ENCODE data around the gene DHX8. TPM values are rescaled to one million over a fixed set of nuclear protein-coding genes. Genes with fewer than 3 reads are reported as not detected.

Gene DHX8
- polyA plus RNA-seq, 1 donor (not counting 4 experiments of a cell fraction or from before 2014, with no cell fraction given): 30.1 TPM

DNA sequence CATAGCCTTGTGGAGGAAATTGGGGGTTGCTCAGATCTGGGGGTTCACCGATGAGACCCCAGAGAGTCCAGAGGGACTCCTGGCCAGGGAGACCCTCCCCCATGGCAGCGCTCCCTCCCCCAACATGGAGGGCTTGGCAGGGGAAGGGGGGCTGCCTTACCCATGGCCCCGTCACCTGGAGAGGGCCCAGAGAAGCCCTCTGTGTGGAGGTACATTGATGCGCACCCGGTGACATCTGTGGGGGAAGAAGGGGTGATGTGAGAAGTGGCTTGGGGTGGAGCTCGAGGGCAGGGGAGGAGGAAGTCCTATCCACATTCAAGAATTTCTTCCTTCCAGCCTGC is 46.1 kb downstream of the DHX8 start:
- no peaks in the 10 kb centered on the region for H3K9me3 ChIP-seq (ENCODE audit: control insufficient read depth, low read depth, low read length)
- H3K4me1 ChIP-seq (ENCODE audit: control insufficient read depth, extremely low read depth, insufficient read depth, low read length): peaks cover 7% of the 10 kb centered on the region
- H2AFZ ChIP-seq (ENCODE audit: control insufficient read depth, low read length): no peak overlapping the region
- peaks cover 16 to 48% of the 10 kb centered on the region in 2 experiments for H3K36me3 ChIP-seq (ENCODE audit: control insufficient read depth in 2 of 2, extremely low read depth in 1 of 2, insufficient read depth in 2 of 2, low read length in 2 of 2)
- no peaks in the 10 kb centered on the region for H4K20me1 ChIP-seq (ENCODE audit: control insufficient read depth, extremely low read depth, insufficient read depth, low read length)
- H3K9me1 ChIP-seq (ENCODE audit: control insufficient read depth, extremely low read depth, insufficient read depth, low read length): no peaks in the 10 kb centered on the region
- FAIRE-seq (no peak), DNase-seq (ENCODE audit: low read depth, low spot score) (no peak)
- H3K27me3 ChIP-seq (ENCODE audit: control insufficient read depth, extremely low read depth, insufficient read depth, low read length): no peaks in the 10 kb centered on the region
- H3K4me2 ChIP-seq (ENCODE audit: control insufficient read depth, extremely low read depth, insufficient read depth, low read depth, low read length): no peak overlapping the region
- no peak overlapping the region for H3K27ac ChIP-seq (ENCODE audit: control insufficient read depth, insufficient read depth, low read length)
- no peak overlapping the region for H3K4me3 ChIP-seq (ENCODE audit: control insufficient read depth in 2 of 3, extremely low read depth in 1 of 3, insufficient read depth in 2 of 3, low read depth in 1 of 3, low read length in 3 of 3)
- dilution Hi-C loops (cut with MboI; ENCODE audit: extremely low pct_ligation_motif_present, low sequenced_read_pairs): no loop called here
- H3K9ac ChIP-seq (ENCODE audit: control insufficient read depth, extremely low read depth, insufficient read depth, low read length): no peak overlapping the region
- TF ChIP-seq EZH2 (IDR thresholded peaks at IDR 0.05; ENCODE audit: low read length): no peak
- TF ChIP-seq, protein P1, sequence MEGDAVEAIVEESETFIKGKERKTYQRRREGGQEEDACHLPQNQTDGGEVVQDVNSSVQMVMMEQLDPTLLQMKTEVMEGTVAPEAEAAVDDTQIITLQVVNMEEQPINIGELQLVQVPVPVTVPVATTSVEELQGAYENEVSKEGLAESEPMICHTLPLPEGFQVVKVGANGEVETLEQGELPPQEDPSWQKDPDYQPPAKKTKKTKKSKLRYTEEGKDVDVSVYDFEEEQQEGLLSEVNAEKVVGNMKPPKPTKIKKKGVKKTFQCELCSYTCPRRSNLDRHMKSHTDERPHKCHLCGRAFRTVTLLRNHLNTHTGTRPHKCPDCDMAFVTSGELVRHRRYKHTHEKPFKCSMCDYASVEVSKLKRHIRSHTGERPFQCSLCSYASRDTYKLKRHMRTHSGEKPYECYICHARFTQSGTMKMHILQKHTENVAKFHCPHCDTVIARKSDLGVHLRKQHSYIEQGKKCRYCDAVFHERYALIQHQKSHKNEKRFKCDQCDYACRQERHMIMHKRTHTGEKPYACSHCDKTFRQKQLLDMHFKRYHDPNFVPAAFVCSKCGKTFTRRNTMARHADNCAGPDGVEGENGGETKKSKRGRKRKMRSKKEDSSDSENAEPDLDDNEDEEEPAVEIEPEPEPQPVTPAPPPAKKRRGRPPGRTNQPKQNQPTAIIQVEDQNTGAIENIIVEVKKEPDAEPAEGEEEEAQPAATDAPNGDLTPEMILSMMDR (optimal IDR thresholded peaks at IDR 0.05 in 1 of 3, IDR thresholded peaks at IDR 0.05 in 1 of 3, conservative IDR thresholded peaks at IDR 0.05 in 1 of 3; ENCODE audit: extremely low read depth in 1 of 3, insufficient read depth in 2 of 3, low read length in 3 of 3): no peak
- no peaks in the 10 kb centered on the region for H3K79me2 ChIP-seq (ENCODE audit: control insufficient read depth, insufficient read depth, low read length)

DNA sequence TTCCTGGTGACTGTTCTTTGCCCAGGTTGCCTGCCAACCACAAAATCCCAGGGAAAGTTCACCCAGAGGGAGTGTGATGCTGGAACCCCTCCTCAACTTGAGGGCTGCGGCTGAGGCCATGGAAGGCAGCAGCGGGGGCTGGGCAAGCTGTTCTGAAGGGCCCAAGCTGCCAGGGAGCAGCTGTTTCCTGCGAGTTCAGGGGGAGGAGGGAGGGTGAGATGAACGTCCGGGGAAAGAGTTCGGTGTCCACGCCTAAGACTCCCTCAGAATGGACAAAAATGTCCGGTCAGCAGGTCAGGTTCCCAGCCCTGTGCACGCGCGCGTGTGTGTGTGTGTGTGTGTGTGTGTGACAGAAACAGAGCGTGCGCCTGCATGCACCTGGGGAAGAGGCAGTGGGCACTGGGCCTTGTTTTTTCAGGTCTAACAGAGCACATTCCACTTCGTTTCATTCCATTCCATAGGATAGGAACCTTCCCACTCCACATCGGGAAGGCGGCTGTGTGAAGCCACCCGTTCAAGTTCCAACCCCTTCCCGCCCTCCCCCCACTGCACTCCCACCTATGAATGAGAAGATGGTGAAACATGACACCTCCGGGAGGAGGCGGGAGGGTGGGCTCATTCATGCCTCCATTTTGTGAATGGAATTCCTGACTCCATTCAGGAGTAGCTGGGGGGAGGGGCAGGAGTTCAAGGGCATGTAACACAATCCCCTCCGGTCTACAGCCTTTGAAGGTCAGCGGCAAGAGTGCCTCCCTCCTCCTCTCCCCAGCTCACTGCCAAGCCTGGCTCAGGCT is 46.7 kb downstream of the DHX8 start:
- no peak overlapping the region for H3K4me2 ChIP-seq (ENCODE audit: control insufficient read depth, extremely low read depth, insufficient read depth, low read depth, low read length)
- H3K4me1 ChIP-seq (ENCODE audit: control insufficient read depth, extremely low read depth, insufficient read depth, low read length): peaks cover 7% of the 10 kb centered on the region
- peaks cover 17 to 47% of the 10 kb centered on the region in 2 experiments for H3K36me3 ChIP-seq (ENCODE audit: control insufficient read depth in 2 of 2, extremely low read depth in 1 of 2, insufficient read depth in 2 of 2, low read length in 2 of 2)
- dilution Hi-C loops (cut with MboI; ENCODE audit: extremely low pct_ligation_motif_present, low sequenced_read_pairs): no loop called here
- H3K27me3 ChIP-seq (ENCODE audit: control insufficient read depth, extremely low read depth, insufficient read depth, low read length): no peaks in the 10 kb centered on the region
- DNase-seq (ENCODE audit: low read depth, low spot score) (no peak), FAIRE-seq (peak; percentile 5)
- H3K9me3 ChIP-seq (ENCODE audit: control insufficient read depth, low read depth, low read length): no peaks in the 10 kb centered on the region
- H3K9ac ChIP-seq (ENCODE audit: control insufficient read depth, extremely low read depth, insufficient read depth, low read length): peak overlapping the region; percentile 22
- H3K27ac ChIP-seq (ENCODE audit: control insufficient read depth, insufficient read depth, low read length): no peak overlapping the region
- no peaks in the 10 kb centered on the region for H4K20me1 ChIP-seq (ENCODE audit: control insufficient read depth, extremely low read depth, insufficient read depth, low read length)
- no peak for TF ChIP-seq EZH2 (IDR thresholded peaks at IDR 0.05; ENCODE audit: low read length)
- TF ChIP-seq, protein P1 (optimal IDR thresholded peaks at IDR 0.05 in 1 of 3, IDR thresholded peaks at IDR 0.05 in 1 of 3, conservative IDR thresholded peaks at IDR 0.05 in 1 of 3; ENCODE audit: extremely low read depth in 1 of 3, insufficient read depth in 2 of 3, low read length in 3 of 3): no peak
- no peaks in the 10 kb centered on the region for H3K79me2 ChIP-seq (ENCODE audit: control insufficient read depth, insufficient read depth, low read length)
- no peaks in the 10 kb centered on the region for H3K9me1 ChIP-seq (ENCODE audit: control insufficient read depth, extremely low read depth, insufficient read depth, low read length)
- H3K4me3 ChIP-seq (ENCODE audit: control insufficient read depth in 2 of 3, extremely low read depth in 1 of 3, insufficient read depth in 2 of 3, low read depth in 1 of 3, low read length in 3 of 3): no peak overlapping the region
- H2AFZ ChIP-seq (ENCODE audit: control insufficient read depth, low read length): no peak overlapping the region
